ENCODE results near the gene MAP2K5.

Gene MAP2K5

DNA sequence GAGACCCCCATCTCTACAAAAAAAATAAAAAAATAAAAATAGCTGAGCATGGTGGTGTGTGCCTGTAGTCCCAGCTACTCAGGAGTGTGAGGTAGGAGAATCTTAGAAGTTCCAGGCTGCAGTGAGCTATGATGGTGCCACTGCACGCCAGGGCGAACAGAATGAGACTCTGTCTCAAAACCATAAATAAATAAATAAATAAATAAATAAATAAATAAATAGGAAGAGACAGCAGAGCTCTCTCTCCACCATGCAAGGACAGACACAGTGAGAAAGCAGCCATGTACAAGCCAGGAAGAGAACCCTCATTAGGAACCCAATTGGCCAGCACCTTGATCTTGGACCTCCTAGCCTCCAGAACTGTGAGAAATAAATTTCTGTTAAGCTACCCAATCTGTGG, 26.9 kb upstream of the MAP2K5 start:
- no peak for TF ChIP-seq EZH2 (IDR thresholded peaks at IDR 0.05; ENCODE audit: borderline replicate concordance, low read length)
- TF ChIP-seq, protein P1, sequence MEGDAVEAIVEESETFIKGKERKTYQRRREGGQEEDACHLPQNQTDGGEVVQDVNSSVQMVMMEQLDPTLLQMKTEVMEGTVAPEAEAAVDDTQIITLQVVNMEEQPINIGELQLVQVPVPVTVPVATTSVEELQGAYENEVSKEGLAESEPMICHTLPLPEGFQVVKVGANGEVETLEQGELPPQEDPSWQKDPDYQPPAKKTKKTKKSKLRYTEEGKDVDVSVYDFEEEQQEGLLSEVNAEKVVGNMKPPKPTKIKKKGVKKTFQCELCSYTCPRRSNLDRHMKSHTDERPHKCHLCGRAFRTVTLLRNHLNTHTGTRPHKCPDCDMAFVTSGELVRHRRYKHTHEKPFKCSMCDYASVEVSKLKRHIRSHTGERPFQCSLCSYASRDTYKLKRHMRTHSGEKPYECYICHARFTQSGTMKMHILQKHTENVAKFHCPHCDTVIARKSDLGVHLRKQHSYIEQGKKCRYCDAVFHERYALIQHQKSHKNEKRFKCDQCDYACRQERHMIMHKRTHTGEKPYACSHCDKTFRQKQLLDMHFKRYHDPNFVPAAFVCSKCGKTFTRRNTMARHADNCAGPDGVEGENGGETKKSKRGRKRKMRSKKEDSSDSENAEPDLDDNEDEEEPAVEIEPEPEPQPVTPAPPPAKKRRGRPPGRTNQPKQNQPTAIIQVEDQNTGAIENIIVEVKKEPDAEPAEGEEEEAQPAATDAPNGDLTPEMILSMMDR (IDR thresholded peaks at IDR 0.05; ENCODE audit: low read length): no peak
- Histone ChIP-seq H3K4me3 (ENCODE audit: low read depth, low read length, poor library complexity, severe bottlenecking) (no peak overlapping the region), H3K9me3 (ENCODE audit: low read length) (no peaks in the 10 kb centered on the region)

DNA sequence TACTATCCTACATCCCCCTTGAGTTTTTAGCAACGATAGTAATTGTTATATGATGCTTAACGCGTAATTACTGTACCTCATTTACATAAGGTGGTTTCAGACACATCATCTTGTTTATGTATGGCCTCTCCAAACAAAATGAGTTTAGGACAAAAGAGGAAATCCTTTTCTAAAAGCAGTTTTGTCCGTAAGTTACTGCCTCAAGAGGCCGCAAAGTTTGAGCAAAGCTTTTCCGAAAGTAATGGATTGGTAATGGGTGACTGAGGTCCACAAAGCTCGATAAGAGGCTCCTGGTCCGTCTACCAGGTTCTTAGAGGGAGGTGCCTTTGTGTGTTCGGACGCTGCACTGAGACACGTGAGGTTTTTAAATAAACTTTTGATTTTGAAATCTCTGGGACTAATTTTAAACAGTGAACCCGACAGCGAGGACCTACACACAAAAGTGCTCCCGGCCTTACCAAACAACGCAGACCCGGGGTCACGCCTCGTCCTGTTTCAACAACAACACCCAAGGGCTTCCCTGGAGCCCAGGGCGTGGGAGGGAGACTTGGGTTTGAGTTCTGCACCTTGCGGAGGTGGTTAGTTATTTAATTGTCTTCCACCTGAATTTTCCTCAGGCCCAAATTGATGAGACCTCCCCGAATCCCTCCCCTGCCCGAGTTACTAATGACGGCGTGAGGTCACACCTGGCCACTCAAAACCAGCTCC, 22.0 kb upstream of the MAP2K5 start:
- Histone ChIP-seq H3K4me3 (ENCODE audit: low read depth, low read length, poor library complexity, severe bottlenecking) (peak overlapping the region; percentile 70), H3K9me3 (ENCODE audit: low read length) (no peaks in the 10 kb centered on the region), H4K20me1 (ENCODE audit: insufficient read depth, low read length) (no peaks in the 10 kb centered on the region), H3K79me2 (ENCODE audit: insufficient read depth, low read length) (peaks cover 40% of the 10 kb centered on the region), H2AFZ (ENCODE audit: low read length) (peak overlapping the region; percentile 87), H3K27me3 (ENCODE audit: insufficient read depth, low read length) (no peaks in the 10 kb centered on the region), H3K4me1 (ENCODE audit: insufficient read depth, low read length, severe bottlenecking) (peaks cover 32% of the 10 kb centered on the region), H3F3A (ENCODE audit: insufficient read depth, low read length) (no peaks in the 10 kb centered on the region), H3K4me2 (ENCODE audit: low read length) (peak overlapping the region; percentile 75), H3K27ac (ENCODE audit: low read depth, low read length, poor library complexity, severe bottlenecking) (peak overlapping the region; percentile 80), H3K36me3 (ENCODE audit: insufficient read depth, low read length) (peaks cover 13% of the 10 kb centered on the region; the same call in 1 of the 2 replicates), H3K9ac (ENCODE audit: low read length) (peak overlapping the region; percentile 97), H3K9me2 (ENCODE audit: low read depth, low read length) (no peaks in the 10 kb centered on the region)
- TF ChIP-seq, protein P1 (IDR thresholded peaks at IDR 0.05; ENCODE audit: low read length): no peak
- TF ChIP-seq EZH2 (IDR thresholded peaks at IDR 0.05; ENCODE audit: borderline replicate concordance, low read length): no peak

More for the DNA sequence above, 26.9 kb upstream of the MAP2K5 start:
- H3K27me3 ChIP-seq (ENCODE audit: insufficient read depth, low read length): no peaks in the 10 kb centered on the region
- H3K9me2 ChIP-seq (ENCODE audit: low read depth, low read length): no peaks in the 10 kb centered on the region
- peaks cover 8% of the 10 kb centered on the region for H3K4me1 ChIP-seq (ENCODE audit: insufficient read depth, low read length, severe bottlenecking)
- peaks cover 47% of the 10 kb centered on the region; the same call in 1 of the 2 replicates for H3K36me3 ChIP-seq (ENCODE audit: insufficient read depth, low read length)
- H3K79me2 ChIP-seq (ENCODE audit: insufficient read depth, low read length): no peaks in the 10 kb centered on the region
- no peaks in the 10 kb centered on the region for H3F3A ChIP-seq (ENCODE audit: insufficient read depth, low read length)
- H4K20me1 ChIP-seq (ENCODE audit: insufficient read depth, low read length): no peaks in the 10 kb centered on the region
- no peak overlapping the region for H2AFZ ChIP-seq (ENCODE audit: low read length)
- H3K27ac ChIP-seq (ENCODE audit: low read depth, low read length, poor library complexity, severe bottlenecking): no peak overlapping the region
- H3K4me2 ChIP-seq (ENCODE audit: low read length): no peak overlapping the region
- H3K9ac ChIP-seq (ENCODE audit: low read length): no peak overlapping the region

DNA sequence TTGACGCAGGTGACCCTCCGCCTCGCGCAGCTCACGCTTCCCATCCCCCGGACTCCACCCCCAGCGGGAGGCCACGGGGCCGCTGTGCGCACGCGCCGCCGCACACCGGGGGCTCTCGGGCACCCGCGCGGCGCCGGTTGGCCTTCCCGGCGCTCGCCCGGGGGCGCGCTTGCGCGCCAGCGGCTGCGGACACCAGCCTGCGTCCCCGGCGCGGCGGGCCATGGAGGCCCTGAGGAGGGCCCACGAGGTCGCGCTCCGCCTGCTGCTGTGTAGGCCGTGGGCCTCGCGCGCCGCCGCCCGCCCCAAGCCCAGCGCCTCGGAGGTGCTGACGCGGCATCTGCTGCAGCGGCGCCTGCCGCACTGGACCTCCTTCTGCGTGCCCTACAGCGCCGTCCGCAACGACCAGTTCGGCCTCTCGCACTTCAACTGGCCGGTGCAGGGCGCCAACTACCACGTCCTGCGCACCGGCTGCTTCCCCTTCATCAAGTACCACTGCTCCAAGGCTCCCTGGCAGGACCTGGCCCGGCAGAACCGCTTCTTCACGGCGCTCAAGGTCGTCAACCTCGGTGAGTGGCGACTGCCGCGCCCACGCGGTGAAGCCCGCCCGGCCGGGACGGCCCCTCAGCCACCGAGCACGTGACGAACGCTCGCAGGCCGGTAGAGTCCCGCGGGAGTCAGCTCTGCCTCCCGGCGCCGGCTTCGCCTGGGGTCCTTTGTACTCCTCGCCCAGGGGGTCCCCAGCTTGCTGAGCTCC, 21.3 kb upstream of the MAP2K5 start, which contains the start of gene C15orf61:
TSS of gene C15orf61 (plus strand) at position 103 of the 754 bp plus-strand sequence. CDS start at position 221, 118 bp downstream.
- Histone ChIP-seq H4K20me1 (ENCODE audit: insufficient read depth, low read length) (no peaks in the 10 kb centered on the region), H3K27ac (ENCODE audit: low read depth, low read length, poor library complexity, severe bottlenecking) (peak within 1 kb of the TSS; percentile 85), H3K9me3 (ENCODE audit: low read length) (no peaks in the 10 kb centered on the region), H3K4me2 (ENCODE audit: low read length) (peak within 1 kb of the TSS; percentile 75), H3K4me3 (ENCODE audit: low read depth, low read length, poor library complexity, severe bottlenecking) (peak within 1 kb of the TSS; percentile 70), H3K4me1 (ENCODE audit: insufficient read depth, low read length, severe bottlenecking) (peaks cover 32% of the 10 kb centered on the region), H3K79me2 (ENCODE audit: insufficient read depth, low read length) (peaks cover 41% of the 10 kb centered on the region), H3K9me2 (ENCODE audit: low read depth, low read length) (no peaks in the 10 kb centered on the region), H3F3A (ENCODE audit: insufficient read depth, low read length) (no peaks in the 10 kb centered on the region), H3K36me3 (ENCODE audit: insufficient read depth, low read length) (peaks cover 15% of the 10 kb centered on the region; the same call in 1 of the 2 replicates), H2AFZ (ENCODE audit: low read length) (peak within 1 kb of the TSS; percentile 87), H3K9ac (ENCODE audit: low read length) (peak within 1 kb of the TSS; percentile 97), H3K27me3 (ENCODE audit: insufficient read depth, low read length) (no peaks in the 10 kb centered on the region)
- no peak for TF ChIP-seq EZH2 (IDR thresholded peaks at IDR 0.05; ENCODE audit: borderline replicate concordance, low read length)

All from OCI-LY1 (cell line).